K562 (cell line): Measurements from ENCODE around the gene USP46. TPM values are rescaled to one million over a fixed set of nuclear protein-coding genes. Genes with fewer than 3 reads are reported as not detected.

Experiments
- HNRNPLL ChIP-seq: fragments of 200-400 bp; formaldehyde crosslinking; IDR thresholded peaks from 2 replicates; pipeline ENCODE4 v1.6.1; 2017; ENCODE audit warnings: low read length, low read depth, mild to moderate bottlenecking; ENCODE audit not compliant: poor library complexity, severe bottlenecking
- MGA ChIP-seq: fragments of 450-650 bp; IDR thresholded peaks from 2 replicates; pipeline ENCODE4 v1.6.1; 2016; ENCODE audit warnings: mild to moderate bottlenecking, moderate library complexity
- POU5F1 ChIP-seq: fragments of 150-350 bp; IDR thresholded peaks from 2 replicates; pipeline ENCODE4 v1.6.1; 2014; ENCODE audit warnings: borderline replicate concordance, low read length, low read depth, mild to moderate bottlenecking; ENCODE audit not compliant: partially characterized antibody
- TAL1 ChIP-seq: fragments of 450-650 bp; IDR thresholded peaks from 2 replicates; pipeline ENCODE4 v1.6.1; 2016; ENCODE audit warnings: mild to moderate bottlenecking
- polyA plus RNA-seq, 8 experiments: library from polyadenylated mRNA; depleted of rRNA in 4 of 8; stranded (reverse) in 5 of 8; unstranded in 3 of 8; fragments of >200 nt; fragmentation: Nextera tagmentation in 2 of 8; fragmentation: Illumina TruSeq in 1 of 8; extraction: Ambion mirVana in 2 of 8; extraction: Trizol in 1 of 8; gene quantifications; 2 replicates each; pipeline versions ENCODE4 v1.2.1 to v1.2.3, GENCODE V29; 2011 to 2014; ENCODE audit warnings: inconsistent platforms in 1 of 8, missing spikeins in 1 of 8
- total RNA-seq, 7 experiments: library from RNA; depleted of rRNA in 6 of 7; stranded (reverse); fragments of >200 nt in 6 of 7; fragmentation: Illumina TruSeq in 2 of 7; extraction: Trizol in 2 of 7; gene quantifications; 2 replicates each; pipeline versions ENCODE4 v1.2.1 to v1.2.3, GENCODE V29; 2011 to 2021; ENCODE audit warnings: low replicate concordance in 1 of 7
- TF ChIP-seq, protein P1 (sequence below): fragments of 250-450 bp; sonication (Bioruptor Pico); IDR thresholded peaks from 2 replicates; pipeline ENCODE4 v1.8.0; 2022; ENCODE audit warnings: moderate library complexity, mild to moderate bottlenecking, inconsistent platforms

The USP46 gene
- total and polyA plus RNA-seq, 9 of the 15 experiments (the other 6 are each of a cell fraction or from before 2014, with no cell fraction given) = 3.0 to 11.7 (median 8.4) TPM

- TF ChIP-seq MGA = no peak
- no peak for TF ChIP-seq HNRNPLL
- TF ChIP-seq, protein P1, sequence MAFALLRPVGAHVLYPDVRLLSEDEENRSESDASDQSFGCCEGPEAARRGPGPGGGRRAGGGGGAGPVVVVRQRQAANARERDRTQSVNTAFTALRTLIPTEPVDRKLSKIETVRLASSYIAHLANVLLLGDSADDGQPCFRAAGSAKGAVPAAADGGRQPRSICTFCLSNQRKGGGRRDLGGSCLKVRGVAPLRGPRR (CRISPR knock-in tag) = no peak
- TF ChIP-seq TAL1 = no peak
- no peak for TF ChIP-seq POU5F1
Measured at GRCh38 chr4:52641854-52642563, 17.1 kb downstream of the USP46 start (continued).
